GM23248 (cell line): Measurements from ENCODE around the gene PPP2R5B. TPM values are rescaled to one million over a fixed set of nuclear protein-coding genes. Genes with fewer than 3 reads are reported as not detected.
A peak's percentile ranks its signal among the peaks of the same experiment; 100 is the strongest.

ENCODE experiments used
- DNase-seq: peaks from one replicate; pipeline ENCODE4 v3.0.0-alpha.2; 2015
- H2AFZ ChIP-seq: fragments of 200-600 bp; sonication (generic); 2 replicates; pipeline ENCODE4 v1.6.1; 2016; ENCODE audit warnings: antibody characterized with exemption
- H3F3A ChIP-seq: fragments of 200-600 bp; sonication (generic); 2 replicates; pipeline ENCODE4 v1.6.1; 2016; ENCODE audit warnings: mild to moderate bottlenecking, antibody characterized with exemption, mixed run types; ENCODE audit not compliant: insufficient read depth
- H3K27ac ChIP-seq: fragments of 200-600 bp; sonication (generic); 2 replicates; pipeline ENCODE4 v1.5.1; 2016; ENCODE audit warnings: mild to moderate bottlenecking
- H3K27me3 ChIP-seq: fragments of 200-600 bp; sonication (generic); replicated peaks from 2 replicates; pipeline ENCODE4 v1.6.1; 2016; ENCODE audit warnings: mild to moderate bottlenecking; ENCODE audit not compliant: insufficient read depth
- H3K36me3 ChIP-seq: fragments of 200-600 bp; sonication (generic); 2 replicates; pipeline ENCODE4 v1.6.1; 2016; ENCODE audit warnings: low read depth, mild to moderate bottlenecking
- H3K4me1 ChIP-seq: fragments of 200-600 bp; sonication (generic); 2 replicates; pipeline ENCODE4 v1.6.1; 2016; ENCODE audit warnings: mild to moderate bottlenecking; ENCODE audit not compliant: insufficient read depth
- H3K4me2 ChIP-seq: fragments of 200-600 bp; sonication (generic); one replicate; pipeline ENCODE4 v1.6.1; 2016; ENCODE audit warnings: mild to moderate bottlenecking; ENCODE audit not compliant: unreplicated experiment
- H3K4me3 ChIP-seq: fragments of 200-600 bp; sonication (generic); 2 replicates; pipeline ENCODE4 v1.5.1; 2016; ENCODE audit warnings: mild to moderate bottlenecking
- H3K79me2 ChIP-seq: fragments of 200-600 bp; sonication (generic); 2 replicates; pipeline ENCODE4 v1.6.1; 2016; ENCODE audit warnings: mild to moderate bottlenecking; ENCODE audit not compliant: insufficient read depth
- H3K9ac ChIP-seq: fragments of 200-600 bp; sonication (generic); 2 replicates; pipeline ENCODE4 v1.6.1; 2016; ENCODE audit warnings: mild to moderate bottlenecking
- H3K9me2 ChIP-seq: fragments of 200-600 bp; sonication (generic); 2 replicates; pipeline ENCODE4 v1.6.1; 2016; ENCODE audit warnings: mixed run types, mild to moderate bottlenecking, moderate library complexity; ENCODE audit not compliant: insufficient read depth
- H3K9me3 ChIP-seq: fragments of 200-600 bp; sonication (generic); one replicate; pipeline ENCODE4 v1.6.1; 2017; ENCODE audit warnings: low read depth
- H4K20me1 ChIP-seq: fragments of 200-600 bp; sonication (generic); 2 replicates; pipeline ENCODE4 v1.6.0; 2016; ENCODE audit not compliant: insufficient read depth
- EZH2 ChIP-seq: fragments of 200-600 bp; sonication (generic); IDR thresholded peaks from 2 replicates; pipeline ENCODE4 v1.6.1; 2018; ENCODE audit warnings: antibody characterized with exemption, mild to moderate bottlenecking; ENCODE audit not compliant: insufficient read depth, poor library complexity, severe bottlenecking
- EZH2phosphoT487 ChIP-seq: fragments of 200-600 bp; sonication (generic); IDR thresholded peaks from 2 replicates; pipeline ENCODE4 v1.6.1; 2018; ENCODE audit warnings: antibody characterized with exemption, moderate library complexity, mild to moderate bottlenecking, low read depth; ENCODE audit not compliant: insufficient read depth
- WGBS, 2 experiments: methylation state at CpG; one replicate each; pipeline ENCODE4 v1.1.6; 2015 to 2017; ENCODE audit warnings: low lambda C conversion rate in 2 of 2, low coverage in 1 of 2; ENCODE audit errors: missing lambda C conversion rate in 2 of 2; 5-methylcytosine and 5-hydroxymethylcytosine counted together
- in situ Hi-C: fragments of 300-500 bp; cut with MboI; formaldehyde crosslinking; loops from 2 replicates; pipeline ENCODE4 v1.15.0; 2020
- polyA plus RNA-seq: library from polyadenylated mRNA; unstranded; fragments of >200 nt; fragmentation: Nextera tagmentation; extraction: Ambion mirVana; gene quantifications from 2 replicates; pipeline ENCODE4 v1.2.1, GENCODE V29; 2016
- total RNA-seq: library from RNA; depleted of rRNA; stranded (reverse); fragments of >200 nt; shearing (Covaris generic); gene quantifications from 2 replicates; pipeline ENCODE4 v1.2.3, GENCODE V29; 2014

The PPP2R5B gene
- total and polyA plus RNA-seq, 2 experiments from 2014 or later: 16.4 to 27.3 TPM

DNA sequence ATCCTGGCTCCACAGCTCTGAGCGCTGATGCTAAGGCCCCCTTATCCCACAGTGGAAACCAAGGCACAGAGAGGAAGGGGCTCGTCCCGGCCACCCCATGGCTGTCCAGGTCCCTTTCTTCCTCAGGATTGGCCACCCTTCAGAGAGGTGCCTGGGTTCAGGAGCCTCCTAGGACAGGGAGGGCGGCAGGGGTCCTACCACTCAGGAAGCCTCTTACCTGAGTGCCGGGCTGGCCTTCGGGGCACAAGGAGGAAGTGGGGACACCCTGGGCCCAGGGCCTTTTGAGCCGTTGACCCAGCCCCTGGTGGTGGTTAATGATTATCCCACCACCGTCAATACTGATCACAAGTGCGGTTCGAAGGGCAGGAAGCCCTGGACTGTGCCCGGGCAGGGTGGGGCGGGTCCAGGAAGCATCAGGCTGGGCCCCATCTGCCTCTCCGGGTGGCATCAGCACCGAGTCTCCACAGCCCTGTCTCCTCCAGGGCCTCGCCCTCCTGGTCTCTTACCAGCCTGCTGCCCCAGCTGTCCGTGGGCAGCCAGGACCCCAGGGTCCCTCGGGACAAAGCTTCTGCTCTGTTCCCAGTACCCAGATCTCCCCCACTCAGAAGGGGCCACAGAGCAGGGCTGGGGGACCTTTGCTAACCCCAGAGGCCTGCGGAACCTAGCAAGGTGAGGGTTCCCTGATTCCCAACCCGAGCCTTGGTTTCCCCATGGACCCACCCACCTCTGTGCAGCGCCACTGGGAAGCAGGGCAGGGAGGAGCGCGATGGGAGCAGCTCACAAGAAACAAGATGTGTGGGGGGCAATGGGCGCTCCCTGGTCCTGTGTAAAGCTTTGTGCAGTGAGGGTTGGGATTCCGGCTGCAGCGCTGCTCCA is 31.1 kb upstream of the PPP2R5B start:
- in situ Hi-C loops: no loop called here
- Histone ChIP-seq H3K9me2 (no peaks in the 10 kb centered on the region), H3K9me3 (no peaks in the 10 kb centered on the region), H3K27ac (no peak overlapping the region), H3K36me3 (no peaks in the 10 kb centered on the region), H2AFZ (no peak overlapping the region), H3K4me3 (no peak overlapping the region), H3K27me3 (no peaks in the 10 kb centered on the region), H3K79me2 (no peaks in the 10 kb centered on the region), H3K4me1 (no peaks in the 10 kb centered on the region), H3K4me2 (no peak overlapping the region), H3F3A (no peaks in the 10 kb centered on the region), H3K9ac (no peak overlapping the region), H4K20me1 (no peaks in the 10 kb centered on the region)
- DNase-seq: no peak
- no peak for TF ChIP-seq EZH2
- no peak for TF ChIP-seq EZH2phosphoT487
- WGBS, 2 experiments: 72 to 73% methylated on average over 25 of the region's 25 CpGs

DNA sequence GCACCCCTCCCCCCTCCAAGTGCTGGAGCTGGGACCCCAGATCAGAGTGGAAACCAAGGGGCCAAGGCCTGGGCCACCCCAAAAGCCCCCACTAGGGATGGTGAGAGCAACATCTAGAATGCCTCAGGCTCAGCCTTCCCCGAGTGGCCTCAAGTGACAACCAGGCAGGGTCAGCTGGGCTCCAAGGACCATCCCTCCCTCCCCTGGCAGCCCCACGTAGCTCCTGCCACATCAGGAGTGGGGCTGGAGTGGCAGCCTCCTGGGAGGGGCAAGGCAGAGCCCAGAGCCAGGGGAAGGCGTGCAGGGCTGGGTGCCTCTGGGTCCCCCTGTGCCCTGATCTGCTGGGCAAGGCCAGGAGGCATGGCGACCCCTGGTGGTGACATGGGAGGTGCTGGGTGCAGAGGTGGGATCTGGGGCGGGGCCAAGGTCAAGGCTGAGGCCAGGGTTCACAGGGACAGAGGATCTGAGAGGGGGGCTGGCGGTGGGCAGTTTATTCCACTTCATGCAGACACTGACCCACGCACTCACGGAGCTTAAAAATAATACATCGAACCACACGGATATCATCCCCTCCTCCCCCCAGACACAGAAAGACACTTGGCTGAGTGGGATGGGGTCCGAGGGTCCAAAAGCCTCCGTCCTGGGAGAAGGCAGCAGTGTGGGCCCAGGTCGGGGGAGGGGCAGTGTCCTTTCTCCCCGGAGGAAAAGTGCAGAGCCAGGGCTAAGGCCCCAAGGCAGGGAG is 30.2 kb upstream of the PPP2R5B start:
- DNase-seq: peak; percentile 77

GRCh38 chr11:64894812-64895452 is 29.6 kb upstream of the PPP2R5B start:
- Histone ChIP-seq H3K4me2 (no peak overlapping the region), H2AFZ (no peak overlapping the region), H3F3A (no peaks in the 10 kb centered on the region), H3K4me3 (no peak overlapping the region), H3K9me2 (no peaks in the 10 kb centered on the region), H3K9ac (no peak overlapping the region), H3K36me3 (no peaks in the 10 kb centered on the region; the same call in 1 of the 2 replicates), H3K27ac (no peak overlapping the region), H3K9me3 (no peaks in the 10 kb centered on the region), H3K79me2 (no peaks in the 10 kb centered on the region), H4K20me1 (no peaks in the 10 kb centered on the region), H3K4me1 (no peaks in the 10 kb centered on the region), H3K27me3 (no peaks in the 10 kb centered on the region)
- DNase-seq: no peak
- TF ChIP-seq EZH2phosphoT487 (no peak), EZH2 (no peak)
- in situ Hi-C loops: no loop called here
- 78% methylated on average over 24 to 33 of the region's 39 CpGs for WGBS, 2 experiments

More for the DNA sequence above, 30.2 kb upstream of the PPP2R5B start:
- no peak for TF ChIP-seq EZH2phosphoT487
- no peak for TF ChIP-seq EZH2
- H3K9ac ChIP-seq: no peak overlapping the region
- no peak overlapping the region for H3K4me3 ChIP-seq
- no peaks in the 10 kb centered on the region for H3K79me2 ChIP-seq
- no peaks in the 10 kb centered on the region for H4K20me1 ChIP-seq
- no peaks in the 10 kb centered on the region for H3F3A ChIP-seq
- no peaks in the 10 kb centered on the region for H3K9me3 ChIP-seq
- H3K4me1 ChIP-seq: no peaks in the 10 kb centered on the region
- in situ Hi-C loops: no loop called here
- H3K27ac ChIP-seq: no peak overlapping the region
- H3K27me3 ChIP-seq: no peaks in the 10 kb centered on the region
- H3K36me3 ChIP-seq: no peaks in the 10 kb centered on the region
- H3K4me2 ChIP-seq: no peak overlapping the region
- no peak overlapping the region for H2AFZ ChIP-seq
- H3K9me2 ChIP-seq: no peaks in the 10 kb centered on the region
- 24 to 27% methylated on average over 10 to 14 of the region's 14 CpGs for WGBS, 2 experiments

- H3K79me2 ChIP-seq: no peaks in the 10 kb centered on the region
- no peak overlapping the region for H3K9ac ChIP-seq
- 90 to 91% methylated on average over 14 of the region's 14 CpGs for WGBS, 2 experiments
- H2AFZ ChIP-seq: no peak overlapping the region
- H3K4me2 ChIP-seq: no peak overlapping the region
- no peaks in the 10 kb centered on the region for H4K20me1 ChIP-seq
- H3K36me3 ChIP-seq: no peaks in the 10 kb centered on the region; the same call in 1 of the 2 replicates
- H3K9me2 ChIP-seq: no peaks in the 10 kb centered on the region
- H3K27ac ChIP-seq: no peak overlapping the region
- H3F3A ChIP-seq: no peaks in the 10 kb centered on the region
- H3K27me3 ChIP-seq: no peaks in the 10 kb centered on the region
- no peaks in the 10 kb centered on the region for H3K9me3 ChIP-seq
- no peaks in the 10 kb centered on the region for H3K4me1 ChIP-seq
- TF ChIP-seq EZH2phosphoT487: no peak
- TF ChIP-seq EZH2: no peak
- in situ Hi-C loops: no loop called here
- H3K4me3 ChIP-seq: no peak overlapping the region
- DNase-seq: no peak
Measured at GRCh38 chr11:64896448-64897022, 28.0 kb upstream of the PPP2R5B start.
